HepG2 (cell line): ENCODE data around the gene ARG2. TPM values are rescaled to one million over a fixed set of nuclear protein-coding genes. Genes with fewer than 3 reads are reported as not detected.

Experiments
- AKAP8 ChIP-seq: sonication (generic); formaldehyde crosslinking; IDR thresholded peaks from 2 replicates; pipeline ENCODE4 v1.5.1; 2020; ENCODE audit warnings: mild to moderate bottlenecking, missing genetic modification reagents
- ARNTL ChIP-seq: sonication (generic); formaldehyde crosslinking; IDR thresholded peaks from 2 replicates; pipeline ENCODE4 v1.4.0; 2020; ENCODE audit warnings: mild to moderate bottlenecking, missing genetic modification reagents
- CEBPB ChIP-seq: IDR thresholded peaks from 2 replicates; pipeline ENCODE4 v1.6.1; 2011; ENCODE audit warnings: low read depth, low read length, improper control_type of control experiment, borderline replicate concordance
- IRF2 ChIP-seq: IDR thresholded peaks from 2 replicates; pipeline ENCODE4 v1.6.1; 2018; ENCODE audit warnings: missing genetic modification reagents, missing compliant biosample characterization
- KDM2A ChIP-seq: sonication (generic); formaldehyde crosslinking; IDR thresholded peaks from 2 replicates; pipeline ENCODE4 v1.4.0; 2020; ENCODE audit warnings: low read depth, missing genetic modification reagents, borderline replicate concordance
- MEF2D ChIP-seq: sonication (generic); formaldehyde crosslinking; IDR thresholded peaks from 2 replicates; pipeline ENCODE4 v1.5.1; 2020; ENCODE audit warnings: mild to moderate bottlenecking, missing genetic modification reagents
- NFAT5 ChIP-seq: sonication (generic); formaldehyde crosslinking; IDR thresholded peaks from 2 replicates; pipeline ENCODE4 v1.4.0; 2020; ENCODE audit warnings: missing genetic modification reagents
- NR1H2 ChIP-seq: sonication (generic); formaldehyde crosslinking; IDR thresholded peaks from 2 replicates; pipeline ENCODE4 v1.8.1; 2022; ENCODE audit warnings: low read depth, missing genetic modification reagents, borderline replicate concordance
- PHB2 ChIP-seq: fragments of 450-650 bp; IDR thresholded peaks from 2 replicates; pipeline ENCODE4 v1.6.1; 2018; ENCODE audit not compliant: partially characterized antibody
- RFX1 ChIP-seq: fragments of 450-650 bp; IDR thresholded peaks from 2 replicates; pipeline ENCODE4 v1.6.1; 2017
- TBL1XR1 ChIP-seq: fragments of 150-350 bp; IDR thresholded peaks from 2 replicates; pipeline ENCODE4 v1.6.1; 2014; ENCODE audit warnings: borderline replicate concordance, low read length; ENCODE audit not compliant: partially characterized antibody
- ZNF138 ChIP-seq: sonication (generic); formaldehyde crosslinking; IDR thresholded peaks from 2 replicates; pipeline ENCODE4 v1.5.0; 2020; ENCODE audit warnings: mild to moderate bottlenecking, low read depth, missing genetic modification reagents
- ZNF343 ChIP-seq: sonication (generic); formaldehyde crosslinking; IDR thresholded peaks from 2 replicates; pipeline ENCODE4 v1.4.0; 2020; ENCODE audit warnings: mild to moderate bottlenecking, missing genetic modification reagents
- ZNF564 ChIP-seq: sonication (generic); formaldehyde crosslinking; IDR thresholded peaks from 2 replicates; pipeline ENCODE4 v1.8.1; 2023; ENCODE audit warnings: mild to moderate bottlenecking, missing genetic modification reagents
- ZNF776 ChIP-seq: sonication (generic); formaldehyde crosslinking; IDR thresholded peaks from 2 replicates; pipeline ENCODE4 v1.4.0; 2020; ENCODE audit warnings: mild to moderate bottlenecking, missing genetic modification reagents
- ZNF839 ChIP-seq: sonication (generic); formaldehyde crosslinking; IDR thresholded peaks from 2 replicates; pipeline ENCODE4 v1.4.0; 2020; ENCODE audit warnings: missing genetic modification reagents, mild to moderate bottlenecking, borderline replicate concordance
- ZNF883 ChIP-seq: sonication (generic); formaldehyde crosslinking; IDR thresholded peaks from 2 replicates; pipeline ENCODE4 v1.5.1; 2020; ENCODE audit warnings: mild to moderate bottlenecking, missing genetic modification reagents; ENCODE audit errors: not compliant biosample characterization
- polyA plus RNA-seq, 8 experiments: library from polyadenylated mRNA; depleted of rRNA in 3 of 8; stranded (reverse) in 7 of 8; unstranded in 1 of 8; fragments of >200 nt; fragmentation: Illumina TruSeq in 4 of 8; extraction: Trizol in 4 of 8; gene quantifications; 2 replicates each; pipeline versions ENCODE4 v1.2.1 to v1.2.3, GENCODE V29; 2011 to 2016; ENCODE audit warnings: low read depth in 4 of 8, missing spikeins in 1 of 8, mixed read lengths in 1 of 8; ENCODE audit not compliant: insufficient read depth in 1 of 8
- total RNA-seq, 5 experiments: library from RNA; depleted of rRNA; stranded (reverse); fragments of >200 nt; fragmentation: Illumina TruSeq; extraction: Trizol; gene quantifications; 2 replicates each; pipeline ENCODE4 v1.2.3, GENCODE V29; 2016; ENCODE audit warnings: low read depth in 1 of 5
- TF ChIP-seq, protein P1 (sequence below): sonication (generic); formaldehyde crosslinking; IDR thresholded peaks from 2 replicates; pipeline ENCODE4 v1.4.0; 2020; ENCODE audit warnings: mild to moderate bottlenecking, missing genetic modification reagents, borderline replicate concordance

ARG2 gene
- total and polyA plus RNA-seq, 2 of the 13 experiments (the other 11 are each of a cell fraction or from before 2014, with no cell fraction given): 37.5 to 73.6 TPM

DNA sequence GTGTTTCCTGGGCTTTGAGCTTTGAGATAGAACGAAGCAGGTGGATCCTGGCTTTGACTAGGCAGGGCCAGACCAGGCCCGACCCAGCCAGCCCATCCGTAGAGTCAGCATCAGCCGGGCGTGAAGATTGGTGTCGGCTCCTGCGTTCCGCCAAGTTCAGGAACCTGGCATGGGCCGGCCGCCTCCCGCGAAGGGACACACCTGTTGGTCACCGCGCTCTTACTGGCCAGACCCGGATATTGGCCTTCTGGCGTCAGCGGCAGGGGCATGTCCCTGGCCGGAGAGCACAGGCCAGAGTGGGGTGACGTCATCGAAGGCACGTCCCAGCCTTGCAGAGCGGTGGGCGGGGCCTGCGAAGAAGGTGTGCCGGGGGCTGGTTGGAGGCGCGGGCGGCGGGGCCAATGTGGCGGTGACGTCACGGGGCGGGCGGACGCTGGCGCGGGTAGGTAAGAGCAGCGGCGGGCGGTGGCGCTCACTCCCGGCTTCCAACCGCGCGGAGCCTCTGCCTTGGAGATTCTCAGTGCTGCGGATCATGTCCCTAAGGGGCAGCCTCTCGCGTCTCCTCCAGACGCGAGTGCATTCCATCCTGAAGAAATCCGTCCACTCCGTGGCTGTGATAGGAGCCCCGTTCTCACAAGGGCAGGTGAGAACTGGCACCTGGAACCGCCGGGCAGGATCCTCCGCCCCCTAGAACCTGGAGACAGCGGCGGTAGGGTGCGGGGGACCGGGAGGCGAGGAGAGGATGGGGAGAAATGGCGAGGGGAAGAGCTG lies at the start of gene ARG2 (continued):
- TF ChIP-seq NFAT5 (CRISPR knock-in tag) (no peak), PHB2 (no peak), ZNF564 (CRISPR knock-in tag) (0 out of 2 replicates have a peak, but pooled peaks have one; percentile 47), CEBPB (peak; percentile 40; the same call in 1 of the 2 replicates), ARNTL (peak; percentile 39), MEF2D (CRISPR knock-in tag) (peak; percentile 32), IRF2 (CRISPR knock-in tag) (peak; percentile 79; the same call in 1 of the 2 replicates), TBL1XR1 (peak; percentile 7), ZNF776 (peak; percentile 65; the same call in 1 of the 2 replicates), ZNF883 (CRISPR knock-in tag) (no peak), AKAP8 (CRISPR knock-in tag) (0 out of 2 replicates have a peak, but pooled peaks have one; percentile 44), ZNF839 (CRISPR knock-in tag) (no peak), ZNF138 (CRISPR knock-in tag) (no peak), NR1H2 (no peak; the same call in 1 of the 2 replicates), ZNF343 (no peak), KDM2A (CRISPR knock-in tag) (peak; percentile 84), RFX1 (no peak)
- TF ChIP-seq, protein P1, sequence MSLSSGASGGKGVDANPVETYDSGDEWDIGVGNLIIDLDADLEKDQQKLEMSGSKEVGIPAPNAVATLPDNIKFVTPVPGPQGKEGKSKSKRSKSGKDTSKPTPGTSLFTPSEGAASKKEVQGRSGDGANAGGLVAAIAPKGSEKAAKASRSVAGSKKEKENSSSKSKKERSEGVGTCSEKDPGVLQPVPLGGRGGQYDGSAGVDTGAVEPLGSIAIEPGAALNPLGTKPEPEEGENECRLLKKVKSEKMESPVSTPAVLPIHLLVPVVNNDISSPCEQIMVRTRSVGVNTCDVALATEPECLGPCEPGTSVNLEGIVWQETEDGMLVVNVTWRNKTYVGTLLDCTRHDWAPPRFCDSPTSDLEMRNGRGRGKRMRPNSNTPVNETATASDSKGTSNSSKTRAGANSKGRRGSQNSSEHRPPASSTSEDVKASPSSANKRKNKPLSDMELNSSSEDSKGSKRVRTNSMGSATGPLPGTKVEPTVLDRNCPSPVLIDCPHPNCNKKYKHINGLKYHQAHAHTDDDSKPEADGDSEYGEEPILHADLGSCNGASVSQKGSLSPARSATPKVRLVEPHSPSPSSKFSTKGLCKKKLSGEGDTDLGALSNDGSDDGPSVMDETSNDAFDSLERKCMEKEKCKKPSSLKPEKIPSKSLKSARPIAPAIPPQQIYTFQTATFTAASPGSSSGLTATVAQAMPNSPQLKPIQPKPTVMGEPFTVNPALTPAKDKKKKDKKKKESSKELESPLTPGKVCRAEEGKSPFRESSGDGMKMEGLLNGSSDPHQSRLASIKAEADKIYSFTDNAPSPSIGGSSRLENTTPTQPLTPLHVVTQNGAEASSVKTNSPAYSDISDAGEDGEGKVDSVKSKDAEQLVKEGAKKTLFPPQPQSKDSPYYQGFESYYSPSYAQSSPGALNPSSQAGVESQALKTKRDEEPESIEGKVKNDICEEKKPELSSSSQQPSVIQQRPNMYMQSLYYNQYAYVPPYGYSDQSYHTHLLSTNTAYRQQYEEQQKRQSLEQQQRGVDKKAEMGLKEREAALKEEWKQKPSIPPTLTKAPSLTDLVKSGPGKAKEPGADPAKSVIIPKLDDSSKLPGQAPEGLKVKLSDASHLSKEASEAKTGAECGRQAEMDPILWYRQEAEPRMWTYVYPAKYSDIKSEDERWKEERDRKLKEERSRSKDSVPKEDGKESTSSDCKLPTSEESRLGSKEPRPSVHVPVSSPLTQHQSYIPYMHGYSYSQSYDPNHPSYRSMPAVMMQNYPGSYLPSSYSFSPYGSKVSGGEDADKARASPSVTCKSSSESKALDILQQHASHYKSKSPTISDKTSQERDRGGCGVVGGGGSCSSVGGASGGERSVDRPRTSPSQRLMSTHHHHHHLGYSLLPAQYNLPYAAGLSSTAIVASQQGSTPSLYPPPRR (CRISPR knock-in tag): peak; percentile 23; the same call in 1 of the 2 replicates
